ENCODE results near the gene HS6ST3.
"Not testable (repeated sequence)": the region's sequence is repeated elsewhere in the genome, so short reads cannot be mapped to it uniquely, and the experiment has no call there.

Gene HS6ST3

DNA sequence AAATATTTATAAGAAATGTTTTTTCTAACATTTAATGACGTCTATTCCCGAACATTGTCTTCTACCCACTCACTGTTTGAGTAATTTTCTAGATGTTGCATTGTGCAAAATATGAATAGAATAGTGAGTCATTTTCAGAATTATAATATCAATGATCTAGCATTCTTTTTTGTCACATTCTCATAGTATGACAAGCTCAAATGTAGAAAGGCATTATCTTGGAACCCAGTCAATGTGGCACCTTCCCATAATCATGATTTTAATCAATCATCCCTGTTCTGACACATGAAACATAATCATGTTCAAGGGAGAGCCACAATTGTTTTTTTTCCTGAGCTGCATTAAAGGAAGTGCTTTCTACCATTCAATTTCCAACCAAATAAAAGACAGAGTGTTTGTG lies 638.6 kb downstream of the HS6ST3 start:
- DNase-seq (ENCODE audit: low read depth in 2 of 2), result no peak

GRCh38 chr13:96730676-96731075 lies 640.8 kb downstream of the HS6ST3 start:
- DNase-seq (ENCODE audit: low read depth in 2 of 2), result no peak

- no peak for DNase-seq (ENCODE audit: low read depth in 2 of 2)
These were observed 644.6 kb downstream of the HS6ST3 start for GRCh38 chr13:96734499-96734898.

DNA sequence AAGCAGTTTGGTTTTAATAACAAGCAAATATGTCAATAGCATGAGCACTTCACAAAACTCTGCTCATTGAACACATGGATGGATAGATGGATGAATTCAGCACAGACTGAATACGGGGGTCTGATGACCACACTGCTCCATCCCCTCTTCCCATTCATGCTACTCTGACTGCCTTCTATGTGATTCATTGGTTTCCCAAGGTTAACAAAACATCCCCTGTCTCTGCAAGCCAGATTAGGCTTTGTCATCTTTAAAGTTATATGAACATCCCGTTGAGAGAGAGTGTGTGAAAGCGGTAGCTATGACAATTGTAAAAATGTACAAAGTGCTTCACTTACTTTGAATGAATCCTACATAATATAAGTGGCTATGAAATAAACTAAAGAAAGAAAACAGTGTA lies 651.9 kb downstream of the HS6ST3 start:
- no peak for DNase-seq (ENCODE audit: low read depth in 2 of 2)

DNA sequence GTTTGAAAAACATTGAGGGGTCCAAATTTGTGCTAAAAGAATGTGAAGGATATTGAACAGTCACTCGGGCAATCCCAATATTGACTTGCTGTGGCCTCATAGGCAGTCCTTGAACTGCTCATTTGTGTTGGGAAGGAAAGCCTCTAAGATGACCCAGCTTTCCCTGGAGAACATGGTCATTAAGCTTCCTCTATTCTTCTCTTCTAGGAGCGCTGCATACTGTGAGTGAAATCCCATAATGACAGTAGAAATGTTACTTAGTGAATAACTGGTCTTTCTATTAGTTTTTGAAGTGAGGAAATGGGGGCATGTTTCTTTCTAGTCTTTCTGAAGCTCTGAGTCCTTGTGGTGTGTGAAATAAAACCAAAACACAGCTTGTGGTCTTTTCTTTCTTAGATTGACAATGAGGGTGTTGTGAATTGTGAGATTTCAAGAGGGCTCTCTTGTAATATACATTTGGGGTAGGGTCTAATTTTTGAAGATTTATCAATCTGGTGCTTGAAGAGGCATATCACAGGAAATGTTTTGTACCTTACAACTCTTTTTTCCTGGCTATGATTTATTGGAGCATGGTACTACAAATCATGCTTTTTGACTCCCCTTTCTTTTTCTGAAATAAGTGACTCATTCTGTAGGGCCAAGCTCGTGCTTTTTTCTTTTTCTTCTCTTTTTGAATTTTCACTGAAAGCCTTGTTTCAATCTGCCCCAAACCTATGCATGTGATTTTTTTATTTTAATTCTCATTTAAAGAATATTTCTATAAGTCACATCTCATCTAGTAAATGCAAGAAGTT lies 653.6 kb downstream of the HS6ST3 start:
- no peak for DNase-seq (ENCODE audit: low read depth in 2 of 2)

GRCh38 chr13:96744367-96745331 lies 654.7 kb downstream of the HS6ST3 start:
- no peak for DNase-seq (ENCODE audit: low read depth in 2 of 2)

DNA sequence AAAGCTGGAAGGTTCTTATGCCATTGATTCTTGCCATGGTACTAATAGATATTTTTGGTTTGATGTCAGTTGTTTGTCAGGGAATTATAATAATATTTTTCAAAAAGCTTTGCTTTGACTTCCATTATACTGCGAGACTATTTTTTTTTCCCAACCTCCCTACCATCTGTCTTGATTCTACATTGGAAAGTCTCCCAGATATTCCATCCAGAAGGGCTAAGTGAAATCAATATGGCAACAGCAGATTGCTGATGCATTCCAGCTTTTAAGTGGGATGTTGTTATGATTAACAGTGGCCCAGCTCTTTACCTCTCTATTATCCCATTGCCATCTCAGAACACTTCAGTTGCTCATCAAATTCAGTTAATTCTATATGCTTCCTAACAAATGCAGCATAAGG lies 657.0 kb downstream of the HS6ST3 start:
- no peak for DNase-seq (ENCODE audit: low read depth in 2 of 2)

DNA sequence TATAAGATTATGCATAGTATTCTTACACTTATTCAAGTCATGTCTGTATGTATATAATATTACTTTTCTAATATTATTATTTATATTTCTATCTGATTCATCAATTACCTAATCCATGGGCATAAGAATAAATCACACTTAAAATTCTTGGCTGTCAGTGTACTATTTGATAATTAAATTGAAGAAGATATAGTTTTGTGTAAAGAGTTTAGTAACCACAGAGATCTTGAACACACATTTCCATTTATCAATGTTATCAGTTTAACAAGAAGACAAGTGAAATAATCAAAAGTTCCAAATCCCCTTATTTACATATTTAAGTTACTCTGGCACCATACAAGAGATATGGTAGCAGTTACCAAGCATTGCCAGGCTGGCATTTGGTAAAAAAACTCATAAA lies 659.9 kb downstream of the HS6ST3 start:
- DNase-seq (ENCODE audit: low read depth in 2 of 2), result no peak

DNA sequence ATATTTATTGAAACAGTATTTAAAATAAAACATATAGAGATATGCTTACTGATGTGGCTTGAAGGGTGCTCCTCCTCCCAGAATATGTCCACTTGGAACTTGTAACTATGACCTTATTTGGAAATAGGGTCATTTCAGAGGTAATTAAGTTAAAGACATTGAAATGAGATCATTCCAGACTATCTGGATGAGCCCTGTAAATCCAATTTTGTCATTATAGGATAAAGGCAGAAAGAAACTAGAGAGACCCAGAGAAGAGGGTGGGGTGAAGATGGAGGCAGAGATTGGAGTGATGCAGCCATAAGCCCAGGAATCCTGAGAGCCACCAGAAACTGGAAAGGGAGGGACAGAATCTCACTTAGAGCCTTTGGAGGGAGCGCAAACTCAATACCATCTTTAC lies 661.2 kb downstream of the HS6ST3 start:
- DNase-seq (ENCODE audit: low read depth in 2 of 2), result no peak

DNA sequence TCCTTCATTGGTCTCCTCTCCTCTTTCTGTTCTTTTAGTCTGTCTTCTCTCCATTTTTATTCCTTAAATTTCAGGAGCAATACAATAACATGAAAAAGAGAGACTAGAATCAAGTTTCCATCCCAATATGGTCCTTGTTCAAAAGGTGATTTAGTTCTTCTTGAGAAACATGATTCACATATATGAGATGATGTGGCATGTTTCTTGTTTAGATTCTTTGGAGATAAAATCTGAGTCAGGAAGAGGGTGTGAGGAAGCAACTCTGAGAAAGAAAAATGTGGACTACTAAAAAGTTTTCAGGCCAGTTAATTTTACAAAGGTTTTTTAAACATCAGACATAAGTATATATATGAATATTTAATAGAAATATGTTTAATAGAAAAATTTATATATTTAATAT lies 673.0 kb downstream of the HS6ST3 start:
- DNase-seq (ENCODE audit: low read depth in 2 of 2), result no peak

DNA sequence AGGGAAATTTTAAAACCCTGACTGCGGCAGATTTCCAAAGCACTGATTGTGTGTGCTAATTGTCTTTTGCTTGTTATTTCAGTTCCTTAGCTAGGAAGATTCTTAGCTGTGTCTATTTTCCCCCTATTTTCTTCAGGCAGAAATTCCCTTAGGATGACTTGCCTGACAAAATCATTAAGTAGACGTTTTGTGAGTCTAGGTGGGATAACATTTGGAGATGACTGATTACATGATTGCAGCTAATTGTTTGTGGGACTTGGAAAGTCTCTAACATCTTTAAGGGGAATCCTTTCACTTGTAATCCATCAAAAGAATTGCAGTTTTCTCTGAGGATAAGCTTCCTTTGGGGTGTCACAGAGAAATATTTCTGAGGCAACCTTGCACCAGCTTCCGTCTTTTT lies 676.4 kb downstream of the HS6ST3 start:
- no peak for DNase-seq (ENCODE audit: low read depth in 2 of 2)

- no peak for DNase-seq (ENCODE audit: low read depth in 2 of 2)
These were observed 678.6 kb downstream of the HS6ST3 start for GRCh38 chr13:96768524-96768923.

DNA sequence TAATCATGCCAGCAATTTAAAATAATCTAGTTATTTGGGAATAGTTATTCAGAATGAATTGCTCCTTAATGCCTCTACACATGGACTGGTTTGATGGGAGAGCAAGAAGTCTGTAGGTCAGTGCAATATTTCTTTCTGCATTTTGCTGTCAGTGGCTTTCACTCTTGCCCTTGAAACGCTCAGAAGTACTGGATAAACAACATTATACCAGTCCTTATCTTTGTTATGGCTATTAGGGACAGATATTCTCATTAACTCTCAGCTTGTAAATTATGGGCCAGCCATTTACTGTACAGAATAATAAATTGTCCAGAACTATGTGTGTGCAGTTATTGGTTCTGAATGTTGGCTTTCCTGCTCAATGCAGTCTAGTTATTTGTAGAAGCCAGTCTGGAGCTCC lies 680.0 kb downstream of the HS6ST3 start:
- DNase-seq (ENCODE audit: low read depth in 2 of 2), result no peak

- no peak for DNase-seq (ENCODE audit: low read depth in 2 of 2)
These were observed 681.8 kb downstream of the HS6ST3 start for GRCh38 chr13:96771486-96772367.

DNA sequence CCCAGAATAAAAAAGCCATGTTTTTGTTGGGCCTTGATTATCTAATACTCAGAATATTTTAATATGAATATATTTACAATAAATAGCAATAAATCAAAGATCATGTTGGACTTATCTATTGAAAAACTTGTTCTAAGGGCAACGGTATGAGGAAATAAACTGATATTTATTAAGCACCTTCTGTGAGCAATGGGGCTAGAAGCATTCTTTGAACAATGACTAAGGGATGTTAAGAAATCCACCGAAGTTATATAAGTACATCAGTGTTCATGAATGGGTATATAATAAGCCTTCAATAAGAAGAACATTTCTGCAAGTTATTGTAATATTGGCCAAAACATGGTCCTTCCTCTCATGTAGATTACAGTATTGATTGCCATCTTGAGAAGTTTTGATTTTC lies 682.5 kb downstream of the HS6ST3 start:
- no peak for DNase-seq (ENCODE audit: low read depth in 2 of 2)

DNA sequence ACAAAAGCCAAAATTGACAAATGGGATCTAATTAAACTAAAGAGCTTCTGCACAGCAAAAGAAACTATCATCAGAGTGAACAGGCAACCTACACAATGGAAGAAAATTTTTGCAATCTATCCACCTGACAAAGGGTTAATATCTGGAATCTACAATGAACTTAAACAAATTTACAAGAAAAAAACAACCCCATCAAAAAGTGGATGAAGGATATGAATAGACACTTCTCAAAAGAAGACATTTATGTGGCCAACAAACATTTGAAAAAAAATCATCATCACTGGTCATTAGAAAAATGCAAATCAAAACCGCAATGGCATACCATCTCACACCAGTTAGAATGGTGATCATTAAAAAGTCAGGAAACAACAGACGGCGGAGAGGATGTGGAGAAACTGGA lies 688.4 kb downstream of the HS6ST3 start:
- DNase-seq (ENCODE audit: low read depth in 2 of 2), result not testable (repeated sequence)

DNA sequence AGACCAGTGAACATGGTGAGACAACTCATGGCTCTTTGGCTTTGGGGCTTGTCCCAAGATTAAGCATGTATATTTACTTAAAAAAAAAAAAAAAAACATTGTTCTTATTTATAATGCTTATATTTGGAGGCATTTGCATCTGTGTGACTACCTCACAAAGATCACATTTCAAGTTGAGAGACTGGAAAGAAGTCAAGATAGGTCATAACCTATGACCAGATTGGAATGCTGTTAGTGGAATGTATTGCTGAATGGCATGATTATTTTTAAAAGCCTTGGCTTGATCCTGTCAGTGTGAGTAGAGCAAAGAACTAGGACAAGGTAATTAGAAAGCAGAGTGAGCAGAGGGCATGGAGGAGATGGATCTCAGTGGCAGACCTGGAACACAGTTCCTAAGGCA lies 689.8 kb downstream of the HS6ST3 start:
- DNase-seq (ENCODE audit: low read depth in 2 of 2), result no peak

DNA sequence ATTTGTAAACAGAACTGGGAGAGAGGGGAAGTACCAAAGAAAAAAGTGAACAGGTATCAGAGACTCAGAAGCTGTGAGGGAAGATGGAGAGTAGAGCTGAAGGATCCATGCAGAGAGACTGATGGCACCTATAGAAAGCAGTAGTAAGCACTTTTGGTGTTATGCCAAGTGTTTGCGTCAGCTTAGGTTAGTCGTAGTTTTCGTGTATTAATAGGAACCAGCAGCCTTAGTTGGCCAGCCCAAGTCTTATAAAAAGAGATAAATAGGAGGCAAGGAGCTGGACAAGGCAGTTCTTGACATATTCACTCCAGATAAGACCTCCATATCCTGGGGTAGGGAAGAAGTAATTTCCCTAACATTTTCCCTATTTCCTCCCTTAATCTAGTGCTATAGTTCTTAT lies 690.2 kb downstream of the HS6ST3 start:
- DNase-seq (ENCODE audit: low read depth in 2 of 2), result no peak

DNA sequence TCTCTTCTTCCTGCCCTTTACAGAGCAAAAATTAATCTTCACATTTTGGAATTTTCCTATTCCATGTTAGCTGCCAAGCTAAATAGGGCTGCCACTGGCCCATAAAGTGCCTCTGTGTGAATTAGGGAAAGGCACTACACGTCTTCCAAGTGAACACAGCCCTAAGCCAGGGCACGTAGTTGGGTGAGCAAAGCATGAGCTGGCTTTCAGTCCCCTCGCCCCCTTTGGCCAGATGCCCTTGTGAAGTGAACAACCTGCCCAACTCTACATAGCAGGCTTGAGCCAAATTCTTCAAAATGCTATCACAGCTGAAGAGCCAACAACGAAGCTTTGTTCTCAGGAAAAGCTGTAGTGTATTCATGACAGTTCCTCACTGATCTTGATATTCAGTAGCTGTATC lies 691.2 kb downstream of the HS6ST3 start:
- DNase-seq (ENCODE audit: low read depth in 2 of 2), result no peak

DNA sequence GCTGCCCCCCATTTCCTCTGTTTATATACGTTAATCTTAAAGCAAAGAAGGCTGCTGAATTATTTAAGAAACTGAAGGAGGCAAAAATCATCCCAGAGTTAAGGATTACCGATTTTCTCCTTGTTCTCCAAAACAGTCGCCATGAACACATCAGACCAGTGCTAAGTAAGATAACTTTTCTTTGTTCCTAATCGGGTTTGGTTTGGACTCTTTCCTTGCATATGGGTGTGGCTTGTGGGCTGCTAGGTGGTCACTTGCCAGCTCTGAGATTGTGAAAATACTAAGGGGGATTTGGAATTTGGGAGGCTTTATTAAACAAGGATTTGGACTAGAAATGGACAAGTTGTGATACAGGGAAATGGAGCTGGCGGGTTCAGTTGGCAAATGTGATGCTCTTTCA lies 692.3 kb downstream of the HS6ST3 start:
- no peak for DNase-seq (ENCODE audit: low read depth in 2 of 2)

GRCh38 chr13:96783057-96783456 lies 693.1 kb downstream of the HS6ST3 start:
- no peak for DNase-seq (ENCODE audit: low read depth in 2 of 2)

DNA sequence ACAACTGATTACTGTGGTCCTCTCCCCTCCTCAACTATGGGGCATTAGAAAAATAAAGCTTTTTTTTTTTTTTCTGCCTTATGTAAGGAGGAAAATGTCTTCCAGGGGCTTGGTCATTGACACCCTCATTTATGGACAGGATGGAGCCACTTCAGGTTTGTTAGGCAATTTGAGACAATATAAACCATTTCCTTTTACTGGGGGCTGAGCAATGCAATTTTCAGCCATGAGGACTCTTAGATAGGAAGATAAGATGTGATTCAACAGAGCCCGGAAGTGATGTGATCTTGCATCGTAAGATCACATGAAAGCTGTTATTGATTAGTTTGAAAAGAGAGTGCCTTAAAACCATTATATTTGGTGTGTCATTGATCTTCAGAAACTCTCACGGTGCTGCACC lies 693.6 kb downstream of the HS6ST3 start:
- DNase-seq (ENCODE audit: low read depth in 2 of 2), result no peak

All from stimulated activated CD4-positive, alpha-beta T cell treated with anti-CD3 and anti-CD28 coated beads, Interleukin-1b, Interleukin-23, amount 100 ng/mL, for 1 hour (primary cell).